ENCODE measurements around the gene MEI4.

DNA sequence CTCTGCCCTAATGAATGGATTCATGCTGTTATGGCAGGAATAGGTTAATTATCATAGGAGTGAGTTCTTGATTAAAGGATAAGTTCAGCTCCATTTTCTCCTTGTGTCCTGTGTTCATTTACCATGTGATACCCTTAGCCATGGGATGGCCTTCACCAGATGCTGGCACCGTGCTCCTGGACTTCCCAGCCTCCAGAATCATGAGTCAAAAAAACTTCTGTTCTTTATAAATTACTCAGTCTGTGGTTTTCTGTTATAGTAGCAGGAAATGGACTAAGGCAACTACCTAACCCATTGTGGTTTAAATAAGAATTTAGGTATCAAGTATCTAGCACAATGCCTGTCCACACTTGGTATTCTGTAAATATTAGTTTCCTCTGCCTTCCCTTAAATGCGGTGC is 223.5 kb downstream of the MEI4 start:
- TF ChIP-seq, protein P1, sequence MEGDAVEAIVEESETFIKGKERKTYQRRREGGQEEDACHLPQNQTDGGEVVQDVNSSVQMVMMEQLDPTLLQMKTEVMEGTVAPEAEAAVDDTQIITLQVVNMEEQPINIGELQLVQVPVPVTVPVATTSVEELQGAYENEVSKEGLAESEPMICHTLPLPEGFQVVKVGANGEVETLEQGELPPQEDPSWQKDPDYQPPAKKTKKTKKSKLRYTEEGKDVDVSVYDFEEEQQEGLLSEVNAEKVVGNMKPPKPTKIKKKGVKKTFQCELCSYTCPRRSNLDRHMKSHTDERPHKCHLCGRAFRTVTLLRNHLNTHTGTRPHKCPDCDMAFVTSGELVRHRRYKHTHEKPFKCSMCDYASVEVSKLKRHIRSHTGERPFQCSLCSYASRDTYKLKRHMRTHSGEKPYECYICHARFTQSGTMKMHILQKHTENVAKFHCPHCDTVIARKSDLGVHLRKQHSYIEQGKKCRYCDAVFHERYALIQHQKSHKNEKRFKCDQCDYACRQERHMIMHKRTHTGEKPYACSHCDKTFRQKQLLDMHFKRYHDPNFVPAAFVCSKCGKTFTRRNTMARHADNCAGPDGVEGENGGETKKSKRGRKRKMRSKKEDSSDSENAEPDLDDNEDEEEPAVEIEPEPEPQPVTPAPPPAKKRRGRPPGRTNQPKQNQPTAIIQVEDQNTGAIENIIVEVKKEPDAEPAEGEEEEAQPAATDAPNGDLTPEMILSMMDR (conservative IDR thresholded peaks at IDR 0.05; ENCODE audit: low read length), result no peak
- TF ChIP-seq EZH2phosphoT487 (IDR thresholded peaks at IDR 0.05; ENCODE audit: borderline replicate concordance), result no peak
